C4-2B (cell line): Measurements from ENCODE around the gene BTG3.
A peak's percentile ranks its signal among the peaks of the same experiment; 100 is the strongest.

Experiments used
- H3K27ac ChIP-seq: fragments of 450-650 bp; 2 replicates; pipeline ENCODE4 v1.5.1; 2017
- CTCF ChIP-seq: fragments of 450-650 bp; conservative IDR thresholded peaks from 2 replicates; pipeline ENCODE4 v1.5.1; 2017; ENCODE audit warnings: mild to moderate bottlenecking
- ZFX ChIP-seq: fragments of 450-650 bp; IDR thresholded peaks from 2 replicates; pipeline ENCODE4 v1.6.1; 2017

BTG3 gene

GRCh38 chr21:17612023-17612564, 607 bp downstream of the BTG3 start:
- H3K27ac ChIP-seq = peak overlapping the region; percentile 70
- no peak for TF ChIP-seq CTCF

DNA sequence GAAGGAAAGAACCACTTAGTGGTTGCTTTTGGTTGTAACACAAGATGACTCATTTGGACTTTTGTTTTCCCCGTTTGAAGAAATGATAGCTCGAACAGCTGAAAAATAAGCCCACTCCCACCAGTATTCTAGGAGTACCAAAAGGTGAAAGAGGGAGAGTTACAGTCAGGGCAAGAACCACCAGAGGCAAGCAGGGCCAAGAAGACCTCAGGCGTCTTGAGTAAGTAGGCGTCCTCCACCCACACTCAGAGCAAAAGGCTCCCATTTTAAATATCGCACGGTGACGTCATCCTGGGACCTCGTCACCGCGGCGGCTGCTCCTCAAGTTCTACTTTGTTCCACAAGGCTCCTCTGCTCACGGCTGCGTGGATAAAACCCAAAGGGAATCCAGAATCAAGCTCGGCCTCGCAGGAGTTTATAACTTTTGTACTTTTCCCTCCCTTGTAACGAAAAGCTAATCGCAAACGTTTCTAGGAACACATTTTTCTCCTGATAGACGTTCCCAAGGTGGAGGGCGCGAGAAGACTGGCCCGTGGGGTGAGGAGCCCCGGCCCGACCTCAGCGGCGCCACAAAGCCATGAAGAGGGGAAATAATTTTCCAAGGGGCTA, 1.2 kb downstream of the BTG3 start:
- TF ChIP-seq CTCF (no peak), ZFX (no peak)
- peak overlapping the region; percentile 70 for H3K27ac ChIP-seq

- H3K27ac ChIP-seq = peak overlapping the region; percentile 70
- no peak for TF ChIP-seq CTCF
- no peak for TF ChIP-seq ZFX
Measured at GRCh38 chr21:17610911-17611310, 1.8 kb downstream of the BTG3 start.

- no peak for TF ChIP-seq ZFX
- TF ChIP-seq CTCF = no peak
- no peak overlapping the region for H3K27ac ChIP-seq
Measured at GRCh38 chr21:17609681-17610080, 3.0 kb downstream of the BTG3 start.

- no peak for TF ChIP-seq ZFX
- TF ChIP-seq CTCF = no peak
- peak overlapping the region; percentile 41; the same call in 1 of the 2 replicates for H3K27ac ChIP-seq
Measured at GRCh38 chr21:17607684-17608083, 5.0 kb downstream of the BTG3 start.

DNA sequence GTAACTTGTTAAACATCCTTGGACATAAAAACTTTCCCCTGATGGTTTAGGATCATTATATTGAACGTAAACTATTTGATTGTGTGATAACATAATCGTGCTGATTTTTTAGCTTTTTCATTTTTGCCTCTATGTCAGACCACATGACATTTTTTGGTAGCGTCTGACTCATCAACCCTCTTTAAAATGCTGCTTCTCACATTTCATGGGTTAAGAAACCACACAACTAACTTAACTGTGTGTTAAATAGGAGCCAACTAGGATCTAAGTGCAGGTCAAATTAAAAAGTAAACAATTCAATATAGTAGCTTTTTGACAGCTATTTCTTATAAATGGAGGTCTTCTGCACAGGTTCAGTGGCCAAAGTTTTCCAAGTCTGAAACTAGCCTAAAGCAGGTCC, 9.8 kb downstream of the BTG3 start:
- no peak overlapping the region for H3K27ac ChIP-seq
- TF ChIP-seq CTCF (no peak), ZFX (no peak)

GRCh38 chr21:17598437-17598836, 14.3 kb downstream of the BTG3 start:
- TF ChIP-seq CTCF = no peak
- no peak overlapping the region for H3K27ac ChIP-seq
